GM12872 (cell line): ENCODE results near the gene PGA4.

Experiments used
- TF ChIP-seq, protein P1 (sequence below): IDR thresholded peaks from 3 replicates; pipeline ENCODE4 v1.5.1; 2011; ENCODE audit warnings: low read depth, mild to moderate bottlenecking, low read length, moderate library complexity; ENCODE audit not compliant: insufficient read depth

Gene PGA4

GRCh38 chr11:61256710-61257482, 34.7 kb downstream of the PGA4 start:
- TF ChIP-seq, protein P1, sequence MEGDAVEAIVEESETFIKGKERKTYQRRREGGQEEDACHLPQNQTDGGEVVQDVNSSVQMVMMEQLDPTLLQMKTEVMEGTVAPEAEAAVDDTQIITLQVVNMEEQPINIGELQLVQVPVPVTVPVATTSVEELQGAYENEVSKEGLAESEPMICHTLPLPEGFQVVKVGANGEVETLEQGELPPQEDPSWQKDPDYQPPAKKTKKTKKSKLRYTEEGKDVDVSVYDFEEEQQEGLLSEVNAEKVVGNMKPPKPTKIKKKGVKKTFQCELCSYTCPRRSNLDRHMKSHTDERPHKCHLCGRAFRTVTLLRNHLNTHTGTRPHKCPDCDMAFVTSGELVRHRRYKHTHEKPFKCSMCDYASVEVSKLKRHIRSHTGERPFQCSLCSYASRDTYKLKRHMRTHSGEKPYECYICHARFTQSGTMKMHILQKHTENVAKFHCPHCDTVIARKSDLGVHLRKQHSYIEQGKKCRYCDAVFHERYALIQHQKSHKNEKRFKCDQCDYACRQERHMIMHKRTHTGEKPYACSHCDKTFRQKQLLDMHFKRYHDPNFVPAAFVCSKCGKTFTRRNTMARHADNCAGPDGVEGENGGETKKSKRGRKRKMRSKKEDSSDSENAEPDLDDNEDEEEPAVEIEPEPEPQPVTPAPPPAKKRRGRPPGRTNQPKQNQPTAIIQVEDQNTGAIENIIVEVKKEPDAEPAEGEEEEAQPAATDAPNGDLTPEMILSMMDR, result no peak

- TF ChIP-seq, protein P1, result no peak
Observed at GRCh38 chr11:61258546-61258945, 36.4 kb downstream of the PGA4 start.

DNA sequence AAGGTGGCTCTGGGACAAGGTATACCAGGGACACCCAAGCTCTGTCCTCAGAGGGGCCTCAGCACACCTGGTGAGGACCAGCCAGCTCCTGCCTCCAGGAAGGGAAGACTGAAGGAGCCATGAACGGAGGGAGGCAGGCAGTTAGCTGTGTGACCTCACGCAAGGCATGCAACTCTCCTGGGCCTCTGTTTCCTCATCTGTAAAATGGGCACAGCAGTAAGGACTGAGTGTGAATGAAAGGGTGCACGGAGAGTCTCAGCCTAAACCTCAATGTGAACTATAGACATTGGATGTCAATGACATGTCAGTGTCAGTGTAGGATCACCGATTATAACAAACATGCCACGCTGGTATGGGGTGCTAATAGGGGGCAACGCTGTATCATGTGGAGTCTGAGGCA, 37.2 kb downstream of the PGA4 start:
- TF ChIP-seq, protein P1, result no peak

DNA sequence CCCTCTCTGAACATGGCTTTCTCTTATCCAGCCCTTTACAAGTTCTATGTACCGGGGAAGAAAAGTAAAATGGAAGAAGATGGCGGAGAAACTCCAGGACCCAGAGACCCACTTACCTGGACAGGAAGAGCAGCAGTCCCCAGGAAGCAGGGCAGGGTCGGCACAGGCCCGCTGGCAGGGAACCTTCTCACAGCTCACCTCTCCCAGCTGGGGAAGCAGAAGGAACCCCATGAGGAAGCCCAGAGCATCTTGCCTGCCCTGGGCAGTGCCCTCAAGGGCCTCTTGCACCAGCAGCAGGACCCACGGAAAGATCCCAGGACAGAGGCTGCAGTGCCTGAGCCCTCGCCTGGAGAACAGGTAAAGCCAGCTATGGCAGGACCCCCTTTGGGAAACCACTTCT, 42.2 kb downstream of the PGA4 start:
- TF ChIP-seq, protein P1, result no peak

GRCh38 chr11:61264795-61265194, 42.6 kb downstream of the PGA4 start:
- TF ChIP-seq, protein P1, result no peak

- TF ChIP-seq, protein P1, result no peak
Observed at GRCh38 chr11:61265357-61265756, 43.2 kb downstream of the PGA4 start.

DNA sequence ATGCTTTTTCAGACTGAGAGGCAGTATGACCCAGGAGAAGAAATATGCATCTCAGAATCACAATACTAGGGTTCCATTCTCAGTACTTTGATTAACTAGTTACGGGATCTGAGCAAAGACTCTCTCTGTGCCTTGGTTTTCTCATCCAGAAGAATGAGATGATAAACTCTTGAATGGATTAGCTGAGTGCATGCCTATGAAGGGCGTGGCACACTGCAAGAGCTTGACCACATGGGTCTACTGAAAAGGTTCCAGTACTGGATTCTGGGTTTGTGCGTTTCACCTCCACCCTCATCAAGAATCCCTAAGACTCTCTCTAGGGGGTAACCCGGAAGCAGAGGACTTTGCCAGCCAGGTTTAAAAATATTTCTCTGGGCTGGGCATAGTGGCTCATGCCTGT, 44.5 kb downstream of the PGA4 start:
- TF ChIP-seq, protein P1, result no peak
